DMS53 treated with DMSO at 0.1 percent for 48 hours (cell line): ENCODE results near the gene PRAME.
"Not testable (repeated sequence)": the region's sequence is repeated elsewhere in the genome, so short reads cannot be mapped to it uniquely, and the experiment has no call there.

Experiments used
- DNase-seq: peaks from one replicate; lab custom pipeline; 2025; ENCODE audit not compliant: unreplicated experiment; lab: John Stamatoyannopoulos, UW

PRAME gene, protein sequence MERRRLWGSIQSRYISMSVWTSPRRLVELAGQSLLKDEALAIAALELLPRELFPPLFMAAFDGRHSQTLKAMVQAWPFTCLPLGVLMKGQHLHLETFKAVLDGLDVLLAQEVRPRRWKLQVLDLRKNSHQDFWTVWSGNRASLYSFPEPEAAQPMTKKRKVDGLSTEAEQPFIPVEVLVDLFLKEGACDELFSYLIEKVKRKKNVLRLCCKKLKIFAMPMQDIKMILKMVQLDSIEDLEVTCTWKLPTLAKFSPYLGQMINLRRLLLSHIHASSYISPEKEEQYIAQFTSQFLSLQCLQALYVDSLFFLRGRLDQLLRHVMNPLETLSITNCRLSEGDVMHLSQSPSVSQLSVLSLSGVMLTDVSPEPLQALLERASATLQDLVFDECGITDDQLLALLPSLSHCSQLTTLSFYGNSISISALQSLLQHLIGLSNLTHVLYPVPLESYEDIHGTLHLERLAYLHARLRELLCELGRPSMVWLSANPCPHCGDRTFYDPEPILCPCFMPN

DNA sequence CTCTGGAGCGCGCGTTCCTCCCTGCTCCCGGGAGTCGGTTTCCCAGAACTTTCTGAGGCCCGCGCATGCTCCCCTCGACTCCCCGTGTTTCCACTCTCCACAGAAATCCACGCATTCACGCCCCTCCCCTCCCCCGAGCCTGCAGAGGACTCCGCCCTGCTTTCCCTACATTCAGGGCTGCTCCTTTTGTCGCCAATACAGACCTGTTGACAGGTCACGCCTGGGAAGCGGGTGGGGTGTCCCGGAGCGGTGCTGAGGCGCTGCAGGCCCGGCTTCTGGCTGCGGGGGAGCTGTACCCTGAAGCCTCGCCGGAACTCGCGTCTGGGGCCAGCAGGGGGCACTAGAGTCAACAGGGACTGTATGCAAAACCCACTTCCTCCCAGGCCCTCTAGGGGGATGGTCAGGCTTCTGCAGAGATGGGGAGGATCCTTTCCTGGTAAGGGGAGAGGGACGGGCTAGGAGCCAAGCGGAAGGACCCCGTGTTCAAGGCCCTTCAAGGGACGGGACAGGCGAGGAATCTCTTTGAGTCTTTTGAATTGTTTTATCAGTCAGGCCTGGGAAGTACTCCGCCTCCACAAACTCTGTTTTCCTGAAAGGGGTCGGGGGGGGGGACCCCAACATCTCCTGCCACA lies at the start of gene PRAME:
Gene PRAME (minus strand): TSS at position 294 of the 632 bp plus-strand sequence. CDS start 2,433 bp downstream, outside the sequence.
- DNase-seq = peak; percentile 34

GRCh38 chr22:22608022-22608421 lies 49.0 kb upstream of the PRAME start:
- DNase-seq = not testable (repeated sequence)

DNA sequence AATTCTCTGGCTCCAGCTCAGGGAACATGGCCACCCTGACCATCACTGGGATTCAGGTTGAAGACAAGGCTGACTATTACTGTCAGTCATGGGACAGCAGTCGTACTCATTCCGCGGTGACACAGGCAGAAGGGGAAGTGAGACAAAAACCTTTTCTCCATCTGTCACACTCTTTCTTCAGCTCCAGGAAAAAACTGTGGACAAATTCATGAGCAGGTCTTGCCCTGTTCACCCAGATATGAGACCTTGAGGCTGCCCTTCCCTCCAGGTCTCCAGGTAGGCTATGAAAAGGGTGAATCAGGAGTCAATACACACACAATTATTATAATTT lies 46.0 kb upstream of the PRAME start:
- no peak for DNase-seq

GRCh38 chr22:22604326-22605073 lies 45.4 kb upstream of the PRAME start:
- no peak for DNase-seq

- no peak for DNase-seq
These were observed 44.4 kb upstream of the PRAME start for GRCh38 chr22:22603470-22603947.

GRCh38 chr22:22600531-22601261 lies 41.6 kb upstream of the PRAME start:
- DNase-seq = no peak

DNA sequence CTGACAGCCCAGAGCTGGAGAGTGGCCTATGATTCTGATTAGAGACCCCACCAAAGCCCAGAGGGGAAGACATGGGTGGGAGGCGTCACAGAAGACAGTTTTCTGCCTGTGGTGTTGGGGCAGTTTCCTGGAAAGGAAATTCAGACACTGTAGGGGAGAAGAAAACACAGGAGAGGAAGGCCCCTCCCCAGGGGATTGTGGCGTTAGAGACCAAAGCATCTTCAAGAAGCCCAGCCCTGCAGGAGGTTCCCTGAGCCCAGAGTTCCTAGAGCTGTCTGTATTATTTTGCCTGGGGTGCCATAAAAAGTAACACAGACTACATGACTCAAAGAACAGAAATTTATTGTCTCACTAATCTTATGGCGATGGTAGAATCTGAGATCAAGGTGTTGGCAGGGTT lies 40.2 kb upstream of the PRAME start:
- no peak for DNase-seq

- no peak for DNase-seq
These were observed 39.1 kb upstream of the PRAME start for GRCh38 chr22:22598144-22598543.

DNA sequence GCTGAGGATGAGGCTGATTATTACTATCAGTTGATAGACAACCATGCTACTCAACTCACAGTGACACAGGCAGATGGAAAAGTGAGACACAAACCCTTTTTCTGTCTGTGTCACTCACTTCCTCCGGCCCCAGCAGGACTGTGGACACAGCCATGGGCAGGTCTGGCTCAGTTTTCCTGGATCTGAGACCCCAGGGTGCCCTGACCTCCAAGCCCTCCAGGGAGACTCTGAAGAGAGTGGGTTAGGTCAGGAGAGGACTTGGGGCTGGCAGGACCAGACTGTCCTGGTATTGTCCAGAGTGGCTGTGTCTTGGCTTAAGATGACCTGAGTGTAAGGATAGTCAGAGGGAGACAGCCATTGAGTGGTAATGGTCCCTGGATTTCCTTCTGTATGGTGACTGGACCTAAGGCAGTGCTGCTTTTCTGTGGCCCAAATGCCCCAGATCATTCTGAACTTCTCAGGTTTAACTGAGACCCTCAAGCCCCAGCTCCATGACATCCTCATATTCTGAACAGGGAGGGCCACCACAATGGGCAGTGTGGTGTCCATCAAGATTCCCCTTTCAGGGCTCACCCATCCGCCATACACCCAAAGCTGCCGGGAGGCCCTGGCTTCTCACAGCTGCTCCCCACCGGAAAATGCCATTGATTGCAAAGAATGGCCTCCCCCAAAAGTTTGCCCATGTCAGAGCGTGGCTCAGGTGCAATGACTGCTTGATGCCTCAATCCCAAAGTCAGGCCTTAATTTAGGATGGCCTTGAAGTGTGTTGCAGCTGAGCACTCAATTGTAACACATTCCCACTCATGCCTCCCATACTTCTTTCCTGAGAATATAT lies 36.2 kb upstream of the PRAME start:
- DNase-seq = no peak

DNA sequence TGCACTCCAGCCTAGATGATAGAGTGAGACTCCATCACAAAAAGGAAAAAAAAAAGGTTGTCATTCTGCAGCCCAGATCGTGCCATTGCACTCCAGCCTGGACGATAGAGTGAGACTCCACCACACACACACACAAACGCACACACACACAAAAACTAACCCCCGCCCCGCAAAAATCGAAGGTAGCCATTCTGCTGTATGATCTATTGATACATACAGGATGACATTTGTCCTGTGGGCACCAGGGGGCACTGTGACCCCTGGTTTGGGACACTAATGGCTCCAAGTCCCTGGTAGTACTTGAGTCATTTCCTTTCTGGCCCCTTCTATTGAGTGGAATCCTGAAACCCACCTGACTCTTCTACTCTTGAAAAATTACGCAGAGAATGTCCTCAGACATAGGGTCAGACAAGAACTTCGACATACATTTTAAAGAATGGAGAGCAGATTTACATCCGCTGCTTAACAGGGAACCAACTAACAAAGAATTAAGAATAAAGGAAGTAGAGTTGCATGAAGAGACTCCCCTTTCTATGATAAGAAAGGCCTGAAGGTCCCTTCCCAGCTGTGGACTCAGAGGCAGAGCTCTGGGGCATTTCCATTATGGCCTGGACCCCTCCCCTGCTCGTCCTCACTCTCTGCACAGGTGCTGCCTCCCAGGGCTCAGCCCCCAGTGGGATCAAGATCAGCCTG lies 35.0 kb upstream of the PRAME start:
- peak; percentile 2 for DNase-seq

GRCh38 chr22:22593250-22593649 lies 34.2 kb upstream of the PRAME start:
- DNase-seq = no peak

DNA sequence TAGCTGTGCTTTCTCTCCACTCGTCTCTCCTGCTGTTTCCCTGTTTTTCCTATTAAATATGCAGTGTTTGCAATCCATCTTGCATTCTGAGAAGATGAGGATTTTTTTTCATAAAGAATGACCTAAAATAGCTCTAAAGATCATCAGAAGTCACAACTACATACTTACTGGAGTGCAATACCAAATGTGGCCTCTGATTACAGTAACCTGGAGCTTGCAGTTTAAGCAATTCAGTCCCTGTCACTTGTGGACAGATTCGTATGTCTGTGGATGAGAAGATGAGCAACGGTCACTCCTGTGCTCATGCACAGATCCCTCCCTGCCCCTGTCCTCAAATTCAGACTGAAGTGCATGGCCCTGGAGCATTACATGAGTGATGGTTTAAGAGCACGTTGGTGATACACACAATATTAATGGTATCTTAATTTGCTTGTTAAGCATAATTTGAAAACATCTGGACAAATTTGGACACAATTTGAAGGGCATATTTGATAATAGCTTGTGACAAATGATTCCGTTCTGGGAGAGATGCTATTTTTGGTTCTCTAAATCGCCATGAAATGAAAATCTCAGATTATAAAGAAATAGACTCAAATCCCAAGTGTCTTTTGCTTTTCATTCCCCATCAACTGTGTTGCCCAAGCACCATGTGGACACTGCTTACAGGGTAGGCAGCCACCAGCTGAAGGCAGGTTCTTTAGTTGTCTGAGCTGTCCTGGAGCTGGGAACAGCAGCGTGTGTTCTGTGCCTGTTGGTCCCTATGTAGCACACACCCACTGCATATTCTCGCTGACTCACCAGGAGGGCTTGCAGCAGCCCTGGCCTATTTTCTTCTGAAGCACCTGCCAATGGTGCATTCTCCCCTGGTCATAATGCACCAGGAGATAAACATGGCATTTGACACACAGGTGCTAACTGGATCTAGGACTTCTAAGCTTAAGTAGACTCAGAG lies 32.6 kb upstream of the PRAME start:
- no peak for DNase-seq

GRCh38 chr22:22590136-22590891 lies 31.2 kb upstream of the PRAME start:
- no peak for DNase-seq

DNA sequence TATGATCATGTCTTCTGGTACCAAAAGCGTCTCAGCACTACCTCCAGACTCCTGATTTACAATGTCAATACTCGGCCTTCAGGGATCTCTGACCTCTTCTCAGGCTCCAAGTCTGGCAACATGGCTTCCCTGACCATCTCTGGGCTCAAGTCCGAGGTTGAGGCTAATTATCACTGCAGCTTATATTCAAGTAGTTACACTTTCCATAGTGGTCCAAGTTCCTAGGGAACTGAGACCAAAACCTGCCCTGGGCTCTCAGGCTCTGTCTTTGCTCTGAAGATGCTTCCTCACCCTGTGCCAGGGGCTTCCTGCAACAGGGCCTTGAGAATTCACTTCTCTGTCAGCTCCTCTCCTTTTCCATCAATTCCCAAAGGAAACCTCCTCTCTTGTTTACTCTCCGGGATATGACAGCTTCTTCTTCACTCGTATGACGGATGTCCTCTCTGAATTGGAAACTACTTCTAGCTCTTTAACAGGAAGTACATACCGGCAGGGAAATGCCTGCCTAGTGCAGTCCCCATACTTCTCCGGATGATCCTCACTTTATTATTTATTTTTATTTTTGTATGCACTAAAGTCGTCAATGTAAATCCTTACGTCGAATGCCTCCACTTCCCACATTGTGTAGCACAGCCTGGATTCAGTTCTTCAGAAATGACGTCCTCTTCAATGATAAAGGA lies 29.6 kb upstream of the PRAME start:
- no peak for DNase-seq

DNA sequence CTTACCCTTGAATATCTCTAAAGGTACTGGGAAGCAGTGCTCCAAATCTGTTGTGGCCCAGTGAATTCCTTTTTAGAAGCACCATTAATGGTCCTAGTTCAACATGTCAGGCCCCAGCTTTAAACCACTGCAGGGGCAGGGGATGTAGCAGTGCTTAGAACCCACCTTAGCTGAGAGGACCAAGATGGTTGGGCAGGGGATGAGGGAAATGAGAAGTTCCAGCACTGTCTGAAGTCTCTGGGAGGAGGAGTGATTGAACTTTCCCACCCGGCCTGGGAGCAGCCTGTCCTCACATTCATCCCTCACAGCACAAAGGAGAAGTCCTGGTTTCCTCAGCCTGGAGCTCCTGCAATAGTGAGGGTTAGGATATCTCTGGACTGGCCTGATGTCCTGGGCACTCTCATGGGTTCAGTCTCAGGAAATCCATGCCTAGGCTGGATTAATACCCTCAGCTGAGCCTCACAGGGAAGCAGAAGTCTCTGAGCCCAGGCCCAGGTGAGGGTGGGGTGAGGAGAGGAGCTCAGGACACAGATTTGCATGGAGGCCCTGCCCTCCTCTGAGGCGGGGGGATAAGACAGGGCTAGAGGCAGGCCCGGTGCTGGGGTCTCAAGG lies 28.6 kb upstream of the PRAME start:
- DNase-seq = no peak

DNA sequence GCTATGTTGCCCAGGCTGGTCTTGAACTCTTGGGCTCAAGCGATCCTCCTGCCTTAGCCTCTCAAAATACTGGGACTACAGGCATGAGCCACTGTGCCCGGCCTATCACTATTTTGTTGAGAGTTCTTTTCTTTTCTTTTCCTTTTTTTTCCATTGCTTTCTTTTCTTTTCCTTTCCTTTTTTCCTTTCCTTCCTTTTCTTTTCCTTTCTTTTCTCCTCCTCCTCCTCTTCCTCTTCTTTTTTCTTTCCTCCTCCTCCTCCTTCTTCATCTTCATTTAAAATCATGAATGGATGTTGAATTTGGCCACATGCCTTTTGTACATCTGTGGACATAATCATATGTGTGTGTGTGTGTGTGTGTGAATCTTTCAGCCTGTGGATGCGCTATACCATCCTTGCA lies 25.7 kb upstream of the PRAME start:
- DNase-seq = no peak

GRCh38 chr22:22583030-22583429 lies 24.0 kb upstream of the PRAME start:
- no peak for DNase-seq
